Spleen (tissue), 7 donors: ENCODE measurements around the gene RFPL3.

Source experiments
- CTCF ChIP-seq, 11 experiments: fragments of 200-600 bp in 7 of 11; fragments of 450-650 bp in 4 of 11; sonication (generic) in 4 of 11; IDR thresholded peaks in 8 of 11; conservative IDR thresholded peaks in 3 of 11; 1 replicate in 7 of 11; 2 replicates in 4 of 11; pipeline versions ENCODE4 v1.4.0 to v1.8.0; 2016 to 2021; ENCODE audit warnings: antibody characterized with exemption in 11 of 11, inconsistent platforms in 4 of 11, mild to moderate bottlenecking in 1 of 11
- POLR2A ChIP-seq, 3 donors: fragments of 450-650 bp; IDR thresholded peaks; one replicate each; pipeline ENCODE4 v1.5.1; 2017; ENCODE audit warnings: antibody characterized with exemption in 3 of 3, mild to moderate bottlenecking in 1 of 3
- POLR2AphosphoS5 ChIP-seq, 3 donors: sonication (generic); formaldehyde crosslinking; IDR thresholded peaks; one replicate each; pipeline ENCODE4 v1.5.1; 2017; ENCODE audit warnings: antibody characterized with exemption in 3 of 3
- donor health status: DM: no; HTN: no; CAD: no; lungs with moderate emphysema.
- donor health status: DM: no; HTN: no; CAD: no.
- donor health status: DM: no; HTN: no; CAD: no.

- TF ChIP-seq POLR2A (IDR thresholded peaks at IDR 0.05) (no peak), CTCF (IDR thresholded peaks at IDR 0.05 in 8 of 11, conservative IDR thresholded peaks at IDR 0.05 in 3 of 11) (no peak), POLR2AphosphoS5 (IDR thresholded peaks at IDR 0.05) (no peak)
These were observed 46.9 kb upstream of the RFPL3 start for GRCh38 chr22:32310777-32311176.
